ENCODE measurements around the gene ECT2.
"Not testable (repeated sequence)": the region's sequence is repeated elsewhere in the genome, so short reads cannot be mapped to it uniquely, and the experiment has no call there.

Gene ECT2

GRCh38 chr3:172749230-172749965, 1.1 kb upstream of the ECT2 start:
- DNase-seq, result no peak

GRCh38 chr3:172750069-172750367, 508 bp upstream of the ECT2 start:
- DNase-seq, result no peak

- no peak for DNase-seq
These were observed 714 bp downstream of the ECT2 start for GRCh38 chr3:172751175-172751704.

GRCh38 chr3:172752651-172753050, 2.1 kb downstream of the ECT2 start:
- no peak for DNase-seq

GRCh38 chr3:172753125-172753524, 2.6 kb downstream of the ECT2 start:
- no peak for DNase-seq

- not testable (repeated sequence) for DNase-seq
These were observed 9.9 kb downstream of the ECT2 start for GRCh38 chr3:172760416-172760815.

GRCh38 chr3:172766241-172766640, 15.7 kb downstream of the ECT2 start:
- DNase-seq, result no peak

- DNase-seq, result no peak
These were observed 16.3 kb downstream of the ECT2 start for GRCh38 chr3:172766718-172767405.

GRCh38 chr3:172770382-172770781, 19.9 kb downstream of the ECT2 start:
- DNase-seq, result no peak

- no peak for DNase-seq
These were observed 21.1 kb downstream of the ECT2 start for GRCh38 chr3:172771672-172772071.

- no peak for DNase-seq
These were observed 25.7 kb downstream of the ECT2 start for GRCh38 chr3:172776049-172776717.

GRCh38 chr3:172777901-172778300, 27.4 kb downstream of the ECT2 start:
- DNase-seq, result no peak

- no peak for DNase-seq
These were observed 31.7 kb downstream of the ECT2 start for GRCh38 chr3:172782235-172782634.

- no peak for DNase-seq
These were observed 35.5 kb downstream of the ECT2 start for GRCh38 chr3:172786036-172786435.

- no peak for DNase-seq
These were observed 36.5 kb downstream of the ECT2 start for GRCh38 chr3:172787019-172787418.

- DNase-seq, result no peak
These were observed 37.2 kb downstream of the ECT2 start for GRCh38 chr3:172787746-172788145.

GRCh38 chr3:172799246-172799645, 48.7 kb downstream of the ECT2 start:
- no peak for DNase-seq

- DNase-seq, result no peak
These were observed 49.6 kb downstream of the ECT2 start for GRCh38 chr3:172800156-172800555.

- DNase-seq, result no peak
These were observed 53.0 kb downstream of the ECT2 start for GRCh38 chr3:172803489-172803888.

GRCh38 chr3:172804323-172804722, 53.8 kb downstream of the ECT2 start:
- DNase-seq, result no peak

- DNase-seq, result no peak
These were observed 58.5 kb downstream of the ECT2 start for GRCh38 chr3:172808969-172809546.

- no peak for DNase-seq
These were observed 60.6 kb downstream of the ECT2 start for GRCh38 chr3:172811099-172811498.

- DNase-seq, result no peak
These were observed 62.9 kb downstream of the ECT2 start for GRCh38 chr3:172813462-172813861.

GRCh38 chr3:172814738-172815137, 64.2 kb downstream of the ECT2 start:
- DNase-seq, result no peak

Data from stimulated activated CD4-positive, alpha-beta T cell treated with anti-CD3 and anti-CD28 coated beads, Interleukin-2, amount 100 ng/mL, for 48 hours (primary cell).